Measurements from ENCODE around the gene TRAM2. TPM values are rescaled to one million over a fixed set of nuclear protein-coding genes. Genes with fewer than 3 reads are reported as not detected.

The TRAM2 gene
- total and polyA plus RNA-seq, 2 of the 4 experiments (the other 2 are of a cell fraction), result 77.2 to 95.7 TPM

GRCh38 chr6:52598123-52598823 lies 21.4 kb upstream of the TRAM2 start:
- H2AFZ ChIP-seq (replicated peaks; ENCODE audit: low read length, poor library complexity), result peak overlapping the region; percentile 81
- H3K4ac ChIP-seq (ENCODE audit: low read depth, low read length), result peak overlapping the region; percentile 80
- POLR2A ChIA-PET (ENCODE audit: unreplicated experiment), result no interaction called here
- H3K9ac ChIP-seq (ENCODE audit: low read depth, low read length), result 0 out of 2 replicates have a peak overlapping the region, but pooled peaks have one; percentile 8
- peak overlapping the region; percentile 75; the same call in 1 of the 2 replicates for H2AK5ac ChIP-seq (ENCODE audit: low read depth, low read length)
- 65% methylated on average over 5 of the region's 12 CpGs; no CpG with 5 or more reads in 1 of the 2 experiments for WGBS, 2 experiments (ENCODE audit: extremely low coverage in 2 of 2, insufficient read length in 1 of 2)
- H2AK9ac ChIP-seq (replicated peaks; ENCODE audit: low read depth, low read length, poor library complexity), result peak overlapping the region; percentile 16
- no peaks in the 10 kb centered on the region for H3K27me3 ChIP-seq (ENCODE audit: control insufficient read depth, insufficient read depth, low read length)
- BruUV-seq (replicated peaks), result no TSS peak
- H3K56ac ChIP-seq (ENCODE audit: extremely low read depth, insufficient read depth, low read length), result no peak overlapping the region
- no peaks in the 10 kb centered on the region for H3K36me3 ChIP-seq (ENCODE audit: control insufficient read depth, insufficient read depth, low read length)
- peak overlapping the region; percentile 79 for H2BK20ac ChIP-seq (ENCODE audit: low read depth, low read length)
- TF ChIP-seq CTCF (conservative IDR thresholded peaks at IDR 0.05; ENCODE audit: low read depth, low read length) (peak; percentile 73), MXI1 (IDR thresholded peaks at IDR 0.05; ENCODE audit: borderline replicate concordance, low read depth, low read length) (no peak), RFX5 (IDR thresholded peaks at IDR 0.05; ENCODE audit: low read depth, low read length) (no peak), SMC3 (IDR thresholded peaks at IDR 0.05; ENCODE audit: low read depth, low read length) (peak; percentile 69), RAD21 (IDR thresholded peaks at IDR 0.05; ENCODE audit: low read length) (peak; percentile 71)
- peak overlapping the region; percentile 3; the same call in 1 of the 2 replicates for H3K27ac ChIP-seq (ENCODE audit: insufficient read depth, low read length)
- H4K8ac ChIP-seq (ENCODE audit: low read depth in 2 of 2, low read length in 2 of 2), result peak overlapping the region; percentile 42 to 76
- peaks cover 0 to 10% of the 10 kb centered on the region in 2 experiments; a peak in 1 of 4 replicates for H3K79me1 ChIP-seq (ENCODE audit: low read depth in 1 of 2, low read length in 2 of 2)
- ATAC-seq (ENCODE audit: low read depth) (peak; percentile 8; the same call in 1 of the 2 replicates), DNase-seq (peak; percentile 74)
- intact Hi-C loops (cut with micrococcal nuclease), result loop anchor here (1.0 kb wide), 1 partner anchor 54 kb away; no protein-coding TSS in a partner anchor
- H3K18ac ChIP-seq (ENCODE audit: low read depth, low read length), result peak overlapping the region; percentile 77
- H2BK5ac ChIP-seq (ENCODE audit: low read depth, low read length, poor library complexity, severe bottlenecking), result peak overlapping the region; percentile 16
- no peaks in the 10 kb centered on the region for H4K20me1 ChIP-seq (ENCODE audit: insufficient read depth, low read length)
- H3K23ac ChIP-seq (ENCODE audit: low read depth, low read length), result peak overlapping the region; percentile 42; the same call in 1 of the 2 replicates
- peak overlapping the region; percentile 75 for H3K14ac ChIP-seq (replicated peaks; ENCODE audit: low read depth, low read length)
- peak overlapping the region; percentile 73 for H4K5ac ChIP-seq (ENCODE audit: low read depth, low read length)
- peak overlapping the region; percentile 81 for H4K91ac ChIP-seq (ENCODE audit: insufficient read depth, low read depth, low read length)
- peak overlapping the region; percentile 58 for H2BK120ac ChIP-seq (ENCODE audit: low read depth, low read length)
- dilution Hi-C loops (cut with HindIII; ENCODE audit: low sequenced_read_pairs, unreplicated experiment), result no loop called here
- H3K9me3 ChIP-seq (ENCODE audit: control insufficient read depth, insufficient read depth, low read length), result no peaks in the 10 kb centered on the region
- CTCF ChIA-PET, result interaction anchor here (0.8 to 1.8 kb wide), 5 partner anchors 9 to 182 kb away, joined by 4 to 7 read pairs (median 4); partner anchors contain the start of gene TRAM2
- 0 out of 2 replicates have a peak overlapping the region, but pooled peaks have one; percentile 2 for H3K4me2 ChIP-seq (ENCODE audit: low read depth, low read length)
- in situ Hi-C loops (cut with MboI; ENCODE audit: low sequenced_read_pairs), result loop anchor here (5.0 kb wide), 1 partner anchor 181 kb away; no protein-coding TSS in a partner anchor
- H3K9me1 ChIP-seq (ENCODE audit: insufficient read depth, low read length), result peaks cover 26% of the 10 kb centered on the region
- H2BK15ac ChIP-seq (ENCODE audit: low read depth, low read length), result peak overlapping the region; percentile 67; the same call in 2 of the 3 replicates
- H3K4me1 ChIP-seq (ENCODE audit: control insufficient read depth, insufficient read depth, low read length), result peaks cover 25% of the 10 kb centered on the region
- no peak overlapping the region for H3K4me3 ChIP-seq (ENCODE audit: insufficient read depth, low read depth, low read length)

All from IMR-90 (cell line).